ENCODE measurements around the gene LTBP3.
A peak's percentile ranks its signal among the peaks of the same experiment; 100 is the strongest.
"Not testable (repeated sequence)": the region's sequence is repeated elsewhere in the genome, so short reads cannot be mapped to it uniquely, and the experiment has no call there.

Gene LTBP3

DNA sequence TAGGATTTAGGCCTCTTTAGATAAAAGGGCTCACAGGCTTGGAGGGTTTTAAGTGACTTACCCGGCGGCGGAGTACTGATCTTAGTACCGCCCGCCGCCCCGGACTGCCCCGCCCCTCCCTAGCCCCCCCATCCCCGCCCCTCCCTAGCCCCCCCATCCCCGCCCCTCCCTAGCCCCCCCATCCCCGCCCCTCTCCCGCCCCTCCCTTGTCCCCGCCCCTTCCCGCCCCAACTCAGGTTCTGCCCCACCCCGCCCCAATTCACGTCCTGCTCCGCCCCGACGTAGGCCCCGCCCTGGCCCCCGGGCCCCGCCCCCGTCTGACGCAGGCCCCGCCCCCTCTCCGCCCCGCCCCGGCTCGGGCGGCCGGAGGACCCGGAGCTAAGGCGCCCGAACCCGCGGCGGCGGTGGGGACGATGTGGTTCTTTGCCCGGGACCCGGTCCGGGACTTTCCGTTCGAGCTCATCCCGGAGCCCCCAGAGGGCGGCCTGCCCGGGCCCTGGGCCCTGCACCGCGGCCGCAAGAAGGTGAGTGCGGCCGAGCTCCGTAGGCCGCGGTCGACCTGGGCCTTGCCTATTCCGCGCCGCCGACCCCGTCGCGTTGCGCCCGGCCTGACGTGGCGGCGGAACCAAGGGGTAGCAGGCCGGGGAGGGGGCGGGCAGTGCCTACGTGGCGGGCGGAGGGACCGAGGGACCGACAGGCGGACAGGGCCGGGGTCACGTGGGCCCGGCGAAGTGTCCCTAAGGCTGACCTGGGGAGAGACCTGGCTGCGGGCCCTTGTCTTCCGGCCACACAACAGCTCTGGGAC is 33.2 kb downstream of the LTBP3 start, which contains the start of gene SCYL1:
TSS of gene SCYL1 (plus strand) at position 343 of the 805 bp plus-strand sequence. CDS start at position 414, 71 bp downstream.
- H3K36me3 ChIP-seq (ENCODE audit: control insufficient read depth in 2 of 2, insufficient read depth in 2 of 2, low read length in 2 of 2), result peaks cover 9 to 16% of the 10 kb centered on the region in 2 donors
- no peaks in the 10 kb centered on the region for H3K27me3 ChIP-seq (ENCODE audit: control insufficient read depth in 2 of 2, insufficient read depth in 2 of 2, low read length in 2 of 2)
- H3K4me3 ChIP-seq (ENCODE audit: low read length in 2 of 2), result peak within 1 kb of the TSS; percentile 82 to 89
- H3K9ac ChIP-seq (ENCODE audit: low read depth in 1 of 2, low read length in 2 of 2), result peak within 1 kb of the TSS; percentile 84 to 93
- H3K27ac ChIP-seq (ENCODE audit: low read depth in 2 of 2, low read length in 2 of 2), result peak within 1 kb of the TSS; percentile 82 to 84
- H3K9me3 ChIP-seq (ENCODE audit: control insufficient read depth in 2 of 2, low read length in 2 of 2), result no peaks in the 10 kb centered on the region
- peaks cover 23 to 24% of the 10 kb centered on the region in 2 donors for H3K4me1 ChIP-seq (ENCODE audit: control insufficient read depth in 2 of 2, insufficient read depth in 2 of 2, low read length in 2 of 2)

GRCh38 chr11:65524014-65524740 is 34.0 kb downstream of the LTBP3 start:
- peak overlapping the region; percentile 34 to 40 for H3K27ac ChIP-seq (ENCODE audit: low read depth in 2 of 2, low read length in 2 of 2)
- H3K4me1 ChIP-seq (ENCODE audit: control insufficient read depth in 2 of 2, insufficient read depth in 2 of 2, low read length in 2 of 2), result peaks cover 23 to 24% of the 10 kb centered on the region in 2 donors
- H3K36me3 ChIP-seq (ENCODE audit: control insufficient read depth in 2 of 2, insufficient read depth in 2 of 2, low read length in 2 of 2), result peaks cover 9 to 13% of the 10 kb centered on the region in 2 donors
- H3K4me3 ChIP-seq (ENCODE audit: low read length in 2 of 2), result peak overlapping the region; percentile 40 to 49
- H3K27me3 ChIP-seq (ENCODE audit: control insufficient read depth in 2 of 2, insufficient read depth in 2 of 2, low read length in 2 of 2), result no peaks in the 10 kb centered on the region
- H3K9me3 ChIP-seq (ENCODE audit: control insufficient read depth in 2 of 2, low read length in 2 of 2), result no peaks in the 10 kb centered on the region
- peak overlapping the region in 1 of 2 donors; percentile 64 for H3K9ac ChIP-seq (ENCODE audit: low read depth in 1 of 2, low read length in 2 of 2)

DNA sequence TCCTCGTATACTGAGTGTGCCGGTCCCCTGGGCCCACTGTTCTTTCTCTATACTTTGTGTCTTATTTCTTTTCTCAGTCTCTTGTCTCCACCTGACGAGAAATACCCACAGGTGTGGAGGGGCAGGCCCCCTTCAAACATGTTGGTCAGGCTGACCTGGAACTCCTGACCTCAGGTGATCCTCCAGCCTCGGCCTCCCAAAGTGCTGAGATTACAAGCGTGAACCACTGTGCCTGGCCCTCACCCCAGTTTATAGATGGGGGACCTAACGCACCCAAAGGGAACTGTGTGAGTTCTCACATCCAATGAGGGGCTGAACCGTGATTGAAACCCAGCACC is 34.6 kb downstream of the LTBP3 start:
- not testable (repeated sequence) for H3K27me3 ChIP-seq (ENCODE audit: control insufficient read depth in 2 of 2, insufficient read depth in 2 of 2, low read length in 2 of 2); H3K9ac ChIP-seq (ENCODE audit: low read depth in 1 of 2, low read length in 2 of 2); H3K9me3 ChIP-seq (ENCODE audit: control insufficient read depth in 2 of 2, low read length in 2 of 2); H3K4me3 ChIP-seq (ENCODE audit: low read length in 2 of 2)
- peak overlapping the region in 1 of 2 donors; percentile 52 for H3K27ac ChIP-seq (ENCODE audit: low read depth in 2 of 2, low read length in 2 of 2)
- peaks cover 9 to 13% of the 10 kb centered on the region in 2 donors for H3K36me3 ChIP-seq (ENCODE audit: control insufficient read depth in 2 of 2, insufficient read depth in 2 of 2, low read length in 2 of 2)
- peaks cover 23 to 24% of the 10 kb centered on the region in 2 donors for H3K4me1 ChIP-seq (ENCODE audit: control insufficient read depth in 2 of 2, insufficient read depth in 2 of 2, low read length in 2 of 2)

GRCh38 chr11:65522718-65523630 is 35.2 kb downstream of the LTBP3 start:
- peak overlapping the region in 1 of 2 donors; percentile 17 for H3K4me3 ChIP-seq (ENCODE audit: low read length in 2 of 2)
- H3K4me1 ChIP-seq (ENCODE audit: control insufficient read depth in 2 of 2, insufficient read depth in 2 of 2, low read length in 2 of 2), result peaks cover 23 to 24% of the 10 kb centered on the region in 2 donors
- H3K27ac ChIP-seq (ENCODE audit: low read depth in 2 of 2, low read length in 2 of 2), result peak overlapping the region; percentile 22 to 52
- H3K36me3 ChIP-seq (ENCODE audit: control insufficient read depth in 2 of 2, insufficient read depth in 2 of 2, low read length in 2 of 2), result peaks cover 9 to 13% of the 10 kb centered on the region in 2 donors
- H3K27me3 ChIP-seq (ENCODE audit: control insufficient read depth in 2 of 2, insufficient read depth in 2 of 2, low read length in 2 of 2); H3K9ac ChIP-seq (ENCODE audit: low read depth in 1 of 2, low read length in 2 of 2); H3K9me3 ChIP-seq (ENCODE audit: control insufficient read depth in 2 of 2, low read length in 2 of 2): not testable (repeated sequence)

DNA sequence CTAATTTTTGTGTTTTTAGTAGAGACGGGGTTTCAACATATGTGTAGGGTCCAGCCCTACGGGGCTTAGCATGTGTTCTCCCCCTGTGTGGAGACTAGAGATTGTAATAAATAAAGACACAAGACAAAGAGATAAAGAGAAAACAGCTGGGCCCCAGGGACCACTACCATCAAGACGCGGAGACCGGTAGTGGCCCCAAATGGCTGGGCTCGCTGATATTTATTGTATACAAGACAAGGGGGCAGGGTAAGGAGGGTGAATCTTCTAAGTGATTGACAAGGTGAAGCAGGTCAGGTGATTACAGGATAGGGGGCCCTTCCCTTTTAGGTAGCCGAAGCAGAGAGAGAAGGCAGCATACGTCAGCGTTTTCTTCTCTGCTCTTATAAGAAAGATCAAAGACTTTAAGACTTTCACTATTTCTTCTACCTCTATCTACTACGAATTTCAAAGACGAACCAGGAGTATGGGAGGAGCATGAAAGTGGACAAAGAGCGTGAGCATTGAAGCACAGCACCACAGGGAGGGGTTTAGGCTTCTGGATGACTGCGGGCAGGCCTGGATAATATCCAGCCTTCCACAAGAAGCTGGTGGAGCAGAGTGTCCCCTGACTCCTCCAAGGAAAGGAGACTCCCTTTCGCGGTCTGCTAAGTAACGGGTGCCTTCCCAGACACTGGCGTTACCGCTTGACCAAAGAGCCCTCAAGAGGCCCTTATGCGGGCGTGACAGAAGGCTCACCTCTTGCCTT is 36.2 kb downstream of the LTBP3 start:
- H3K4me3 ChIP-seq (ENCODE audit: low read length in 2 of 2); H3K9ac ChIP-seq (ENCODE audit: low read depth in 1 of 2, low read length in 2 of 2); H3K9me3 ChIP-seq (ENCODE audit: control insufficient read depth in 2 of 2, low read length in 2 of 2); H3K27ac ChIP-seq (ENCODE audit: low read depth in 2 of 2, low read length in 2 of 2); H3K27me3 ChIP-seq (ENCODE audit: control insufficient read depth in 2 of 2, insufficient read depth in 2 of 2, low read length in 2 of 2); H3K36me3 ChIP-seq (ENCODE audit: control insufficient read depth in 2 of 2, insufficient read depth in 2 of 2, low read length in 2 of 2): not testable (repeated sequence)
- peaks cover 23 to 24% of the 10 kb centered on the region in 2 donors for H3K4me1 ChIP-seq (ENCODE audit: control insufficient read depth in 2 of 2, insufficient read depth in 2 of 2, low read length in 2 of 2)

- not testable (repeated sequence) for H3K4me3 ChIP-seq (ENCODE audit: low read length in 2 of 2); H3K9me3 ChIP-seq (ENCODE audit: control insufficient read depth in 2 of 2, low read length in 2 of 2)
Observed at GRCh38 chr11:65518941-65519549, 39.1 kb downstream of the LTBP3 start.

DNA sequence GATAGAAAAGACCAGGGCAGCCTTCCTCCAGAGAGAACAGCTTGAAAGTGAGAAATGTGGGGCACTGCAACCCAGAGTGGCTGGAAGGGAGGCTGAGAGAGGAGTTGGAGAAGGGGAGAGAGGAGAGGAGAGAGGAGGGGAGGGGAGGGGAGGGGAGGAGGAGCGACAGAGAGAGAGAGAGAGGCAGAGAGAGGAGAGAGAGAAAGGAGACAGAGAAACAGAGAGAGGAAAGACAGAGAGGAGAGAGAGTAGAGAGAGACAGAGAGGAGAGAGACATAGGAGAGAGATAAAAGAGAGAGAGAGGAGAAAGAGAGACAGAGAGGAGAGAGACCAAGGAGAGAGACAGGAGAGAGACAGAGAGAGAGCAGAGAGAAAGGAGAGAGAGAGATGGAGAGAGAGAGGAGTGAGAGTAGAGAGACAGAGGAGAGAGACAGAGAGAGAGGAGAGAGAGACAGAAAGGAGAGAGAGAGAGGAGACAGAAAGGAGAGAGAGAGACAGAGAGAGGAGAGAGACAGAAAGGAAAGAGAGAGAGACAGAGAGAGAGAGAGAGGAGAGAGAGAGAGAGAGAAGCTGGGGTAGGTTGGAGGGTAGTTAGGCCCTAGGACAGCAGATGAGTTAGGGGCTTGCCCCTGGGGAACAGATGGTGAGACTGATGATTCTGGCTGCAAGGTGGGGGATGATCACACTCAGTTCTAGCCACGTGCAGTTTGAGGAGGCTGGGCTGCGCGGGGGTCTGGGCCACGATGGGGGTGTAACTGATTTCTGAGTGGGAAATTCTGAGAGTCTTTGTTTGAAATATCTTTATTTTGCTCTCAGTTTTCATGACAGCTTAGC is 41.8 kb downstream of the LTBP3 start:
- Histone ChIP-seq H3K27ac (ENCODE audit: low read depth in 2 of 2, low read length in 2 of 2) (no peak overlapping the region), H3K4me1 (ENCODE audit: control insufficient read depth in 2 of 2, insufficient read depth in 2 of 2, low read length in 2 of 2) (no peaks in the 10 kb centered on the region), H3K27me3 (ENCODE audit: control insufficient read depth in 2 of 2, insufficient read depth in 2 of 2, low read length in 2 of 2) (no peaks in the 10 kb centered on the region), H3K9me3 (ENCODE audit: control insufficient read depth in 2 of 2, low read length in 2 of 2) (no peaks in the 10 kb centered on the region), H3K4me3 (ENCODE audit: low read length in 2 of 2) (no peak overlapping the region), H3K36me3 (ENCODE audit: control insufficient read depth in 2 of 2, insufficient read depth in 2 of 2, low read length in 2 of 2) (no peaks in the 10 kb centered on the region), H3K9ac (ENCODE audit: low read depth in 1 of 2, low read length in 2 of 2) (no peak overlapping the region)

More at GRCh38 chr11:65518941-65519549, 39.1 kb downstream of the LTBP3 start:
- H3K9ac ChIP-seq (ENCODE audit: low read depth in 1 of 2, low read length in 2 of 2); H3K27ac ChIP-seq (ENCODE audit: low read depth in 2 of 2, low read length in 2 of 2); H3K27me3 ChIP-seq (ENCODE audit: control insufficient read depth in 2 of 2, insufficient read depth in 2 of 2, low read length in 2 of 2); H3K36me3 ChIP-seq (ENCODE audit: control insufficient read depth in 2 of 2, insufficient read depth in 2 of 2, low read length in 2 of 2): not testable (repeated sequence)
- H3K4me1 ChIP-seq (ENCODE audit: control insufficient read depth in 2 of 2, insufficient read depth in 2 of 2, low read length in 2 of 2), result peaks cover 9 to 10% of the 10 kb centered on the region in 2 donors

DNA sequence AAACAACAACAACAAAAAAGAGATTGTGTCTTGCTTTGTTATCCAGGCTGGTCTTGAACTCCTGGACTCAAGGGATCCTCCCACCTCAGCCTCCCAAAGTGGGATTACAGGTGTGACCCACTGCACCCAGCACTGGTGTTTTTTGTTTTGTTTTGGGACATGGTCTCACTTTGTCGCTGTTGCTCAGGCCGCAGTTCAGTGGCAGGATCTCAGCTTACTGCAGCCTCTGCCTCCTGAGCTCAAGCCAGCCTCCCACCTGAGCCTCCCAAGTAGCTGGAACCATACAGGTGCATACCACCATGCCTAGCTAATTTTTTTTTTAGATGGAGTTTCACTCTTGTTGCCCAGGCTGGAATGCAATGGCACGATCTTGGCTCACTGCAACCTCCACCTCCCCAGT is 45.8 kb downstream of the LTBP3 start:
- not testable (repeated sequence) for H3K27ac ChIP-seq (ENCODE audit: low read depth in 2 of 2, low read length in 2 of 2); H3K9me3 ChIP-seq (ENCODE audit: control insufficient read depth in 2 of 2, low read length in 2 of 2); H3K4me3 ChIP-seq (ENCODE audit: low read length in 2 of 2); H3K27me3 ChIP-seq (ENCODE audit: control insufficient read depth in 2 of 2, insufficient read depth in 2 of 2, low read length in 2 of 2); H3K9ac ChIP-seq (ENCODE audit: low read depth in 1 of 2, low read length in 2 of 2); H3K36me3 ChIP-seq (ENCODE audit: control insufficient read depth in 2 of 2, insufficient read depth in 2 of 2, low read length in 2 of 2)
- peaks cover 4 to 12% of the 10 kb centered on the region in 2 donors for H3K4me1 ChIP-seq (ENCODE audit: control insufficient read depth in 2 of 2, insufficient read depth in 2 of 2, low read length in 2 of 2)

Measured in mucosa of rectum (tissue), 2 donors.